Osteoblast (primary cell): ENCODE measurements around the gene NPAS3. TPM values are rescaled to one million over a fixed set of nuclear protein-coding genes. Genes with fewer than 3 reads are reported as not detected.

Experiments used
- DNase-seq: peaks from one replicate; pipeline ENCODE4 v3.0.0; 2011; ENCODE audit warnings: low spot score, mixed read lengths; ENCODE audit not compliant: insufficient read length; ENCODE audit errors: missing footprints
- H2AFZ ChIP-seq: 2 replicates; pipeline ENCODE4 v1.6.0; 2011; ENCODE audit warnings: mild to moderate bottlenecking, low read length
- H3K27ac ChIP-seq: 2 replicates; pipeline ENCODE4 v1.5.1; 2011; ENCODE audit warnings: mild to moderate bottlenecking, low read depth, low read length, moderate library complexity
- H3K27me3 ChIP-seq: 2 replicates; pipeline ENCODE4 v1.6.0; 2012; ENCODE audit warnings: mild to moderate bottlenecking, control low read depth, inconsistent platforms, low read length, moderate library complexity; ENCODE audit not compliant: insufficient read depth
- H3K36me3 ChIP-seq: 2 replicates; pipeline ENCODE4 v1.5.1; 2011; ENCODE audit warnings: mild to moderate bottlenecking, low read length, control low read depth, moderate library complexity; ENCODE audit not compliant: insufficient read depth
- H3K4me1 ChIP-seq: 2 replicates; pipeline ENCODE4 v1.5.1; 2011; ENCODE audit warnings: mild to moderate bottlenecking, low read length, control low read depth, moderate library complexity; ENCODE audit not compliant: insufficient read depth
- H3K4me2 ChIP-seq: 2 replicates; pipeline ENCODE4 v1.6.0; 2011; ENCODE audit warnings: mild to moderate bottlenecking, low read length; ENCODE audit not compliant: insufficient read depth
- H3K4me3 ChIP-seq: fragments of 200-600 bp; sonication (generic); 3 replicates; pipeline ENCODE4 v1.5.1; 2012; ENCODE audit warnings: mild to moderate bottlenecking, low read length, inconsistent platforms; ENCODE audit not compliant: insufficient read depth
- H3K79me2 ChIP-seq: 2 replicates; pipeline ENCODE4 v1.6.0; 2012; ENCODE audit warnings: mild to moderate bottlenecking, low read length, control low read depth, inconsistent platforms; ENCODE audit not compliant: insufficient read depth
- H3K9me3 ChIP-seq: 2 replicates; pipeline ENCODE4 v1.5.1; 2011; ENCODE audit warnings: low read depth, low read length, control low read depth
- H4K20me1 ChIP-seq: 2 replicates; pipeline ENCODE4 v1.6.0; 2012; ENCODE audit warnings: mild to moderate bottlenecking, low read length, control low read depth; ENCODE audit not compliant: insufficient read depth
- CTCF ChIP-seq: IDR thresholded peaks from 2 replicates; pipeline ENCODE4 v1.5.1; 2011; ENCODE audit warnings: mild to moderate bottlenecking, low read depth, low read length, moderate library complexity; ENCODE audit errors: extremely low read depth
- total RNA-seq: library from RNA; depleted of rRNA; stranded (reverse); fragments of >200 nt; gene quantifications from 2 replicates; pipeline ENCODE4 v1.2.3, GENCODE V29; 2012

Gene NPAS3
- total RNA-seq, 1 donor = 0.72 TPM

GRCh38 chr14:33401311-33401710, 462.6 kb downstream of the NPAS3 start:
- no peak for TF ChIP-seq CTCF
- H4K20me1 ChIP-seq = no peaks in the 10 kb centered on the region

GRCh38 chr14:33402604-33403003, 463.9 kb downstream of the NPAS3 start:
- Histone ChIP-seq H3K27ac (no peak overlapping the region), H3K4me2 (no peak overlapping the region), H3K36me3 (no peaks in the 10 kb centered on the region), H3K4me3 (no peak overlapping the region), H4K20me1 (no peaks in the 10 kb centered on the region), H2AFZ (no peak overlapping the region), H3K4me1 (no peaks in the 10 kb centered on the region), H3K27me3 (no peaks in the 10 kb centered on the region), H3K79me2 (no peaks in the 10 kb centered on the region), H3K9me3 (no peaks in the 10 kb centered on the region)
- TF ChIP-seq CTCF = no peak
- no peak for DNase-seq

More at GRCh38 chr14:33401311-33401710, 462.6 kb downstream of the NPAS3 start:
- Histone ChIP-seq H2AFZ (no peak overlapping the region), H3K4me2 (no peak overlapping the region), H3K9me3 (no peaks in the 10 kb centered on the region), H3K36me3 (no peaks in the 10 kb centered on the region), H3K4me1 (no peaks in the 10 kb centered on the region), H3K4me3 (no peak overlapping the region), H3K27ac (no peak overlapping the region), H3K79me2 (no peaks in the 10 kb centered on the region), H3K27me3 (no peaks in the 10 kb centered on the region)
- DNase-seq = no peak

GRCh38 chr14:33404054-33404453, 465.4 kb downstream of the NPAS3 start:
- Histone ChIP-seq H3K27me3 (no peaks in the 10 kb centered on the region), H3K79me2 (no peaks in the 10 kb centered on the region), H3K27ac (no peak overlapping the region), H3K4me2 (no peak overlapping the region), H2AFZ (no peak overlapping the region), H3K36me3 (no peaks in the 10 kb centered on the region), H3K9me3 (no peaks in the 10 kb centered on the region), H3K4me3 (no peak overlapping the region), H3K4me1 (no peaks in the 10 kb centered on the region), H4K20me1 (no peaks in the 10 kb centered on the region)
- no peak for TF ChIP-seq CTCF
- no peak for DNase-seq

GRCh38 chr14:33404964-33405574, 466.4 kb downstream of the NPAS3 start:
- no peak for DNase-seq
- no peaks in the 10 kb centered on the region for H3K27me3 ChIP-seq
- TF ChIP-seq CTCF = no peak
- H3K4me1 ChIP-seq = no peaks in the 10 kb centered on the region
- no peaks in the 10 kb centered on the region for H4K20me1 ChIP-seq
- no peak overlapping the region for H3K4me2 ChIP-seq
- no peaks in the 10 kb centered on the region for H3K79me2 ChIP-seq
- H3K9me3 ChIP-seq = no peaks in the 10 kb centered on the region
- no peak overlapping the region for H3K27ac ChIP-seq
- no peaks in the 10 kb centered on the region for H3K36me3 ChIP-seq
- no peak overlapping the region for H3K4me3 ChIP-seq
- no peak overlapping the region for H2AFZ ChIP-seq
